HG03039 (cell line): ENCODE data around the gene UNC45A.

Experiments
- ATAC-seq: cut with Tn5 transposase; IDR thresholded peaks from one replicate; pipeline ENCODE4 v1.9.1; 2021; ENCODE audit warnings: mild to moderate bottlenecking, moderate library complexity; ENCODE audit not compliant: unreplicated experiment

The UNC45A gene

DNA sequence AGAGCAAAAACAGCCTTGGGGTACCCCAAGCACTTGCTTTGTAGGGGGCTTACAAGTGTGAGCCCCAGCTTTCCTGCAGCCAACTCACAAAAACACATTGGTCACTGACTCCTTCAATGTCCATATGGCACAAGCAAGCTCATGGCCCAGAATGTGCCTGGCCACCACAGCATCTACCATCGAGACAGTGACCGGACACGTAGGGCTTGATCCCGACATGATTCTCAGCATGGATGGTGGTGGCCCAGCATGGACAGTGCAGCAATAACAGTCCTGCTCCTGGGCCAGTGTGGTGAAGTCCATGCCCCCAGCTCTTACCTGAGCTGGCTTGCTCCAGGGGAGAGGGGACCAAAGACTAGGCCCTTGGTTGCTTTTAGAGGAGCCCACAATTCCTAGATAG, 6.0 kb downstream of the UNC45A start:
- ATAC-seq, result no peak

- no peak for ATAC-seq
These were observed 7.5 kb downstream of the UNC45A start for GRCh38 chr15:90942354-90943120.

GRCh38 chr15:90945091-90945490, 10.0 kb downstream of the UNC45A start:
- ATAC-seq, result no peak

DNA sequence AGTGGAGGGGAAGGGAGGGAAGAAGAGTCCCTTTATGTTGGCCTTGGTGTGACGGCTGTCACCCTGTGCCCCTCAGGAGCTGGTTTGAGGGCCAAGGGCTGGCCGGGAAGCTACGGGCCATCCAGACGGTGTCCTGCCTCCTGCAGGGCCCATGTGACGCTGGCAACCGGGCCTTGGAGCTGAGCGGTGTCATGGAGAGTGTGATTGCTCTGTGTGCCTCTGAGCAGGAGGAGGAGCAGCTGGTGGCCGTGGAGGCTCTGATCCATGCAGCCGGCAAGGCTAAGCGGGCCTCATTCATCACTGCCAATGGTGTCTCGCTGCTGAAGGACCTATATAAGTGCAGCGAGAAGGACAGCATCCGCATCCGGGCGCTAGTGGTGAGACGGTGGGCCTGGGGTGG, 11.5 kb downstream of the UNC45A start:
- ATAC-seq, result no peak

GRCh38 chr15:90946941-90947576, 12.0 kb downstream of the UNC45A start:
- no peak for ATAC-seq

GRCh38 chr15:90947577-90948357, 12.7 kb downstream of the UNC45A start:
- ATAC-seq, result no peak

- ATAC-seq, result no peak
These were observed 13.4 kb downstream of the UNC45A start for GRCh38 chr15:90948506-90948905.

DNA sequence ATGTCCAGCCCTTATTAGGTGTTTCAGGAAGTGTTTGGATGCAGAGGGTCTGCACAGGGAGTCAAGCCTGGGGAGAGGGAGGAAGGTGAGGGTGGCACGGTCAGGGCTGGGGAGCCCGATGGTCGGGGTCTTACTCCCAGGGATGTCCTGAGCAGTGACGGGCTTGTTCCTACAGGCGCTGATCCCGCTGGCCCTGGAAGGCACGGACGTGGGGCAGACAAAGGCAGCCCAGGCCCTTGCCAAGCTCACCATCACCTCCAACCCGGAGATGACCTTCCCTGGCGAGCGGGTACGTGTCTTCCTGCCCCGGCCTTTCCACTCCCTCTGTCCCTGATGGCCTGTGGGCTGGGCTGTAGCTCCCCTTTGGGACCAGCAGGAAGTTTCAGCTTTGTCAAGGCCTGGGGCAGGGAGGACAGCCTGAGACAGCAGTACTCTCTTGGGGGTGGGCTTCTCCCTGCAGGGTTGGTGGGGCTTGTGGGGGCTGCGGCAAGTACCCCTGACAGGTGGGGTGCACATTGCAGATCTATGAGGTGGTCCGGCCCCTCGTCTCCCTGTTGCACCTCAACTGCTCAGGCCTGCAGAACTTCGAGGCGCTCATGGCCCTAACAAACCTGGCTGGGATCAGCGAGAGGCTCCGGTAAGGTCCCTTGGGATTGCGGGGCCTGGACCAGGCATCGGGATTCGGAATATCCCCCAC, 15.0 kb downstream of the UNC45A start:
- ATAC-seq, result no peak

GRCh38 chr15:90950676-90951075, 15.6 kb downstream of the UNC45A start:
- ATAC-seq, result no peak

DNA sequence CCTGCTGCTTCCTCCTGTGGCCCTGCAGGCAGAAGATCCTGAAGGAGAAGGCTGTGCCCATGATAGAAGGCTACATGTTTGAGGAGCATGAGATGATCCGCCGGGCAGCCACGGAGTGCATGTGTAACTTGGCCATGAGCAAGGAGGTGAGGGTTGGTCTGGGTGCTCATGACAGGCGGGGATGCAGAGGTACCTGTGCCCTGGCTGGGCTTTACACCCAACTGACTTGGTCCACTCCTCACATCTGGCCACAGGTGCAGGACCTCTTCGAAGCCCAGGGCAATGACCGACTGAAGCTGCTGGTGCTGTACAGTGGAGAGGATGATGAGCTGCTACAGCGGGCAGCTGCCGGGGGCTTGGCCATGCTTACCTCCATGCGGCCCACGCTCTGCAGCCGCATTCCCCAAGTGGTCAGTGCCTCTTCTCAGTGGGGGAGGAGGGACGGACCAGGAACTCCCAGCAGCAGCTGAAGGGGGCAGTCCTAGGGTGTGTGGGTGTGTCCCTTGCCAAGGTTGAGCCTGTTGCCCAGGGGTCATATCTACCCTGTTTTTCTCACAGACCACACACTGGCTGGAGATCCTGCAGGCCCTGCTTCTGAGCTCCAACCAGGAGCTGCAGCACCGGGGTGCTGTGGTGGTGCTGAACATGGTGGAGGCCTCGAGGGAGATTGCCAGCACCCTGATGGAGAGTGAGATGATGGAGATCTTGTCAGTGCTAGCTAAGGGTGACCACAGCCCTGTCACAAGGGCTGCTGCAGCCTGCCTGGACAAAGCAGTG, 18.0 kb downstream of the UNC45A start:
- ATAC-seq, result no peak

- ATAC-seq, result no peak
These were observed 19.0 kb downstream of the UNC45A start for GRCh38 chr15:90953947-90954711.

- ATAC-seq, result peak; percentile 88
These were observed 19.9 kb downstream of the UNC45A start, which contains the start of gene RCCD1 for GRCh38 chr15:90954712-90955623. TSS of gene RCCD1 (plus strand) at chr15:90954884. CDS start at chr15:90956735, 1,851 bp downstream.

DNA sequence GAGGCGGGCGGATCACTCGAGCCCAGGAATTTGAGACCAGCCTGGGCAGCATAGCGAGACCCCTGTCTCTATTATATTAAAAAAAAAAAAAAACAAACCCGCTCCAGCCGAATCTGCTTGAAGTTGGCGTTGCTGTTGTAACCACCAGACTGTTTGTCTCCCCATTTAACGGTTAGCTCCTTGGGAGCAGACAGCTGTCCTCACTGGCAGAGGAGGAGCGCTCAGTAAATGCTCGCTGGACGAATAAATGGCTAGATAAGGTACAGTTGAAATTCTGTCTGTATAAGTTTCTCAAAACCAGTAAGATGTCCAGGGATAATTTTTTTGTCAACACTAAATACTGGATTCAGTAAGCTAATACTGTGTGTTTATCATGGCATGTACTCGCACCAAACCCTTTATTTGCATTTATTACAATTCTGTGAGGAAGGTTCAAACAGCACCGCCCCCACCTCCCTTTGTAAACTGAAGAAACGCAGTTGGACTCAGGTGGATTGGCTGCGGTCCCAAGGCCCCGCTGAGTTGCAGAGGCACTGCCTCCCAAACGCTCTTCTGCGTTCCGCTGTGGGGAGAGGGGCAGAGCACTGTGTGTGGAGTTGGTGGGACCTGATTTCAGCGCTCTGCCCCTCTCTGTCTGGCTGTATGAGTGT, 20.7 kb downstream of the UNC45A start:
- ATAC-seq, result no peak

GRCh38 chr15:90956274-90957030, 21.4 kb downstream of the UNC45A start:
- ATAC-seq, result no peak

- no peak for ATAC-seq
These were observed 22.1 kb downstream of the UNC45A start for GRCh38 chr15:90957031-90957790.

DNA sequence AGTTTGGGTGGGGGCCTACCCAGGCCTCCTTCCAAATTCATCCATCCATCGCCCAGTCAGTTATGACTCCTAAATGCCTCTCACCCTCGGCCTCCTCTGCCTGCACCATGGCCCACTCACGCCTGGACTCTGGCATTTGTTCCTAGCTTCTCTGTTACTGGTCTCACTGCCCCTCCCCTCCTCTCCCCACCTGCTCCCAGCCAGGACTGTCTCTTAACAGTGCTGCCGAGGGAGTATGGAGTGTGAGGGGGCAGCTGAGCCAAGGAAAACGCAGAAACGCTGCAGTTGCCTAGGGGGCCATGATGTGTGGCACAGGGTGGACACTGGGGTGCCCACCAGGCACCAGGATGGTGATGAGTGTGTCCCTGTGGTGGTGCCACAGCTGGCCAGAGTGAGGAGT, 22.7 kb downstream of the UNC45A start:
- no peak for ATAC-seq
